Measurements from ENCODE around the gene TEX19. TPM values are rescaled to one million over a fixed set of nuclear protein-coding genes. Genes with fewer than 3 reads are reported as not detected.

TEX19 gene
- total and polyA plus RNA-seq, 2 of the 8 experiments (the other 6 are each of a cell fraction or from before 2014, with no cell fraction given), result 0.54 to 0.80 TPM

DNA sequence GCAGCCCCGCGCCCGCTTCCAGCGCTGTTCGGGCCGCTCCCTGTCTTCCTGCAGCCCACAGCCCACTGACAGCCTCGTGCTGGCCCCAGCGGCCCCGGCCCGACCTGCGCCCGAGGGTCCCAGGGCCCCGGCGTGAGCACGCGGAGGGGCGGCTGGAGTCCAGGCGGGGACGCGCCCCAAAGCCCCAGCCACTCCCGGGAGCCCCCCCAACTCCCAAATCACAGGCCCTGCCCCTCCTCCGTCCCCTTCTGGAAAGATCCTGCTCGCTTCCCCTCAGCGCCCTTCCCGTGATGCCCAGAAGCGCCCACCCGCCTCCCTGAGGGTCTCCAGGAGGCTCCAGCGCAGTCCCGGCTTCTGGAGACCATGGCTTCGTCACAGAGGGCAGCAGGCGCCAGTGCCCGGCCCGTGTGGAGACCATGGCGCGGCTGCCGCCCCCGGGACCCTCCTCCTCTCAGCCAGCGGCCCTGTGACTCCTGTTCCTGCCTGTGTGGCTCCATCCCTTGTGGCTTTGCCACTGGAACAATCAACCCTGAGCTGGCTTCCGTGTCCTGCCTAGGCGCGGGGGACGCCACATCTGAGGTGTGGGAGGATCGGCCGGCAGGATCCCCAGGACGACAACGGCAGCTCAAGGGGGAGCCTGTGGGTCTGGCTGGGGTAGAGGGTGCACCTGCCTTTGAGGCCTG lies 16.5 kb downstream of the TEX19 start (continued):
- TF ChIP-seq RXRA (IDR thresholded peaks at IDR 0.05; ENCODE audit: insufficient read depth, low read depth, low read length), result no peak
- no peak for TF ChIP-seq TAF1 (IDR thresholded peaks at IDR 0.05; ENCODE audit: low read depth, low read length)
- no peak for TF ChIP-seq CHD2 (IDR thresholded peaks at IDR 0.05; ENCODE audit: low read length)
- TF ChIP-seq CEBPB (IDR thresholded peaks at IDR 0.05; ENCODE audit: low read depth, low read length), result no peak
- no peak for TF ChIP-seq KDM4A (IDR thresholded peaks at IDR 0.05; ENCODE audit: low read depth, low read length, severe bottlenecking)
- no peak for TF ChIP-seq RBBP5 (IDR thresholded peaks at IDR 0.05; ENCODE audit: borderline replicate concordance, low read depth, low read length)
- TF ChIP-seq PHF8 (conservative IDR thresholded peaks at IDR 0.05; ENCODE audit: low read depth, low read length), result no peak
